HG02588 (cell line): ENCODE results near the gene ABHD3.
"Not testable (repeated sequence)": the region's sequence is repeated elsewhere in the genome, so short reads cannot be mapped to it uniquely, and the experiment has no call there.

Source experiments
- ATAC-seq: cut with Tn5 transposase; IDR thresholded peaks from one replicate; pipeline ENCODE4 v1.9.1; 2021; ENCODE audit warnings: mild to moderate bottlenecking, moderate library complexity; ENCODE audit not compliant: unreplicated experiment

The ABHD3 gene

GRCh38 chr18:21706386-21706865 is 1.9 kb upstream of the ABHD3 start:
- no peak for ATAC-seq

DNA sequence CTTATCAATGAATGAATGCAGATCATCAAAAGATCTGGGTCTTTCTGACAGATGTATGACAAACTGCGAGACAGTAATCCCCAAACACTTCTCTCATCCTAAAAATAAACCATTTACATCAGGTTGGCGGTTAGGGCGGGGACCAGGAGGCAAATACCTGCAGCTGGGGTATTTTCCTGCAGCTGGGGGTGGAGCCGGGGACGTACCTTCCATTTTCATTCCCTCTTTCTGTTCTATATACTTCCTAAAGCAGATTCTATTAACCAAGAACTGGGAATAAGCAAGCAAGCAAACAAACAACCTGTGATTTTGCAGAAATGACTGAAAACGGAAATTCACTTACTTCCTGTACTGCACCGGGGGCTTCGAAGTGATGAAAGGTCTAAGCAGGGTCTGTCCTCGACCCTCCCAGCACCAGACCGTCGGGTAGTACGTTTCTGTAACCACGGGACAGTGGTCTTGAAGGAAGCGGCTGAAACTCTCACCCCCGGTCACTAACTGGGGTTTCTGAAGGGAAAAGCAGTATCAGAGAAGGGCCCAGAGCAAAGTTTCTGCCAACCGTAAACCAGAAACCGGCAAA is 1.2 kb downstream of the ABHD3 start:
- ATAC-seq: no peak

DNA sequence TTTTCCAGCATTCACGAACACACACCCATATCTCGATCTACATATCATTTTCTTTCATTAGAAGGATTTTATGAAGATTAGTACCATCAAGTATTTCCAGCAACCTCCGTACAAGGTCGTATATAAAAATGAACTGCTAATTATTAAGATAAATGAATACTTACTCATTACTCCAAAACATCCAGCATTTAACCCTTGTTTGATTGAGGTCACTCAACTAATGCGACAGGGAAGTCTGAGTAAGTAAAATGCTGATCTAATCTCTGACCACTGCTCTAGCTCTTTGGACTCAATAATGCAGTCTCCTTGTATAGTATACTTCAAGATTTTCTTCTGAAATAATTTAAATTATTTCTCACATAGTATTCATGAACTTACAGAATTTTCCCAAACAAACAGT is 2.0 kb downstream of the ABHD3 start:
- no peak for ATAC-seq

GRCh38 chr18:21701621-21702020 is 3.0 kb downstream of the ABHD3 start:
- no peak for ATAC-seq

DNA sequence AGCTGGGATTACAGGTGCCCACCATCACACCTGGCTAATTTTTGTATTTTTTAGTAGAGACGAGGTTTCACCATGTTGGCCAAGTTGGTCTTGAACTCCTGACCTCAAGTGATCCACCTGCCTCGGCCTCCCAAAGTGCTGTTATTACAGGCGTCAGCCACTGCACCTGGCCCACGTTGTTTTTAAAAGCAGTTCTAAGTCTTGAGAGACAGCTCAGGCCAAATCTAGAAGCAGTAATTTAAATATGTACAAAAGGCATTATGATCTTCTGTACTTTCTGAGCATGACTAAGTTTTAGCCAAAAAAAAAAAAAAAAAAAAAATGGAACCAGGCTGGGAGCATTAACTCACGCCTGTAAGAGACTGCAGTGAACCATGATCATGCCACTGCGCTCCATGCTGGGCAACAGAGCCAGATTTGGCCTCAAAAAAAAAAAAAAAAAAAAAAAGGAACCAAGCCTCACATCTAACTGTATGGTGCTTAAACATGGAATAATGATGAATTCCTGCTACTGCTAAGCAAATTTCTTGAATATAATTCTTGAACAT is 4.0 kb downstream of the ABHD3 start:
- ATAC-seq: no peak

DNA sequence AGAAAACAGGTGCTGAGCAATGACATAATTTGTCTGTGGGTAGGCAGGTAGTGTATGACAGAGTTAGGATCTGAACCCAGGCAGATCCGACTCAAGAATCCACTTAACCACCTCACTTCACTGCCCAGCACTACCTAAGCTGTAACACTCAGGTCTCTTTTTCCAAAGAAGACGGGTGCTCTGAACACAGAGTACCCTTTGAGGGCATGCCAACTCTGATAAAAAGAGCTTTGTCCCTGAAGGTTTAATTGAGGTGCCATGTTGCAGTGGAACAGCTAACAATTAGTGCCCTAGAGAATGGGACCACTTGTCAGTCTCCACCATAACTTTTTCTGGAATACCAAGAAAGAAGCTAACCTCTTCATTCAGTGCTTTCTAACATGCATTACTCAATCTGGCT is 11.3 kb downstream of the ABHD3 start:
- no peak for ATAC-seq

DNA sequence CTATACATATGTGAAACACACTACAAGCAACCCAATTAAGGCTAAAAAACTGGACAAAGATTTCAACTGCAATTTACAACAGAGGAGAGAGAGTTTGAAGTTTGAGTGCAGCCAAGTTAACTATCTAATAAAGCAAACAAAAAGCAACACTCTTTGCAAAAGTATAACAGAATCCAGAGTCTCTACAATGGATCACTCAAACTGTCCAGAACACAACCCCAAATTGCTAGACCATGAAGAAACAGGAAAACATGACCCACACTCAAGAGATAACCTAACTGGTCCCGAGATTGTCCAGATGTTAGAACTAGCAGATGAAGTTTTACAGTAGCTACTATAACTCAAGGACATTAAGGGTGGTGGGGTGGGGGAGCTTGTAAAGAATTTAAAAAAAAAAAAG is 14.8 kb downstream of the ABHD3 start:
- ATAC-seq: no peak

GRCh38 chr18:21686282-21687105 is 18.1 kb downstream of the ABHD3 start:
- no peak for ATAC-seq

DNA sequence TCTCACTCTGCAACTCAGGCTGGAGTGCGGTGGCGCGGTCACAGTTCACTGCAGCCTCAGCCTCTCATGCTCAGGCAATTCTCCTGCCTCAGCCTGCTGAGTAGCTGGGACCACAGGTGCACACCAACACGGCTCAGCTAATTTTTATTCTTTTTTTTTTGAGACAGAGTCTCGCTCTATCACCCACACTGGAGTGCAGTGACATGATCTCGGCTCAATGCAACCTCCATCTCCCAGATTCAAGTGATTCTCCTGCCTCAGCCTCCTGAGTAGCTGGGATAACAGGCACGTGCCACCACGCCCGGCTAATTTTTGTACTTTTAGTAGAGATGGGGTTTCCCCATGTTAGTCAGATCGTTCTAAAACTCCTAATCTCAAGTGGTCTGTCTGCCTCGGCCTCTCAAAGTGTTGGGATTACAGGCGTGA is 19.0 kb downstream of the ABHD3 start:
- ATAC-seq: peak; percentile 80

DNA sequence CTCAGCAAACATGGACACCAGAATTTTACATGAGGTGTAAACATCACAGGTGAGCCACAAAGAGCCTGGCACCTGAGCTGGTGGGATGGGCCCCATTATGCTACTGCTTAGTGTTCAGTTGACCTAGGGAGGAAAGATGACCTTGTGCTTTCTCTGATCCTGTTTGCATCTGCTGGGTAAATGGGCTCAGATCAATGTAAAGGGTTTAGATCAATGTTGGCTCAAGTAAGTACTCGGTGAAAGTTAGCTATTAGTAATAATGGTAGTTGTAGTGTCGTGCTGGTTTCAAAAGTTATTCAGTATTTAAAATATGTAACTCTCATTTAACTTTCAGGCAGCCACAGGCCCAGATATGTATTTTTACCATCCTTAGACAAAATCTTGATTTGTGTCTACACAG is 19.8 kb downstream of the ABHD3 start:
- ATAC-seq: peak; percentile 50

GRCh38 chr18:21682371-21683051 is 22.1 kb downstream of the ABHD3 start:
- peak; percentile 45 for ATAC-seq

DNA sequence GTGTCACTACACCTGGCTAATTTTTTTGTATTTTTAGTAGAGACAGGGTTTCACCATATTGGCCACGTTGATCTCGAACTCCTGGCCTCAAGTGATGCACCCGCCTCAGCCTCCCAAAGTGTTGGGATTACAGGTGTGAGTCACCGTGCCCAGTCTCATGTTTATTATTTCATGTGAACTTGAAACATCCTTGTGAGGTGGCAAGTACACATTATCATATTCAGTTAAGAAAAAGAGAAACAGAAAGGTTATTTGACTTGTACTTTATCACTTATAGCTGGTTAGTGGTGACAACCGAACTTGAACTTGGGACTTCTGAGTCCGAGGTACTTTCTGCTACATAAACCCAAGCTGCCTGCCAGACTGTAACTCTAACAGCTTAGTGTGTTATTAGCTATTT is 24.4 kb downstream of the ABHD3 start:
- ATAC-seq: no peak

GRCh38 chr18:21678859-21679258 is 25.7 kb downstream of the ABHD3 start:
- ATAC-seq: no peak

DNA sequence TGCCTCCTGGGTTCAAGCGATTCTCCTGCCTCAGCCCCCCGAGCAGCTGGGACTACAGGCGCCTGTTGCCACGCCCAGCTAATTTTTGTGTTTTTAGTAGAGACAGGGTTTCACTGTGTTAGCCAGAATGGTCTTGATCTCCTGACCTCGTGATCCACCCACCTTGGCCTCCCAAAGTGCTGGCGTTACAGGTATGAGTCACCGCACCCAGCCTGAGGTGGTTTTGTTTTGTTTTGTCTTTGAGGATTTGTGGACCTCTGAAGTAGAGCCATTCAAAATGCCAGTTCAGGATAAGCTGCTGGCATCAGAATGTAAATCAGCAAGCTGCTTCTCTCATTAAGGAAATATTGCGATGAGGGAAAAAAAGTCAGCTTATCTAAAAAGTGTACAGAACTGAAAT is 29.2 kb downstream of the ABHD3 start:
- not testable (repeated sequence) for ATAC-seq

DNA sequence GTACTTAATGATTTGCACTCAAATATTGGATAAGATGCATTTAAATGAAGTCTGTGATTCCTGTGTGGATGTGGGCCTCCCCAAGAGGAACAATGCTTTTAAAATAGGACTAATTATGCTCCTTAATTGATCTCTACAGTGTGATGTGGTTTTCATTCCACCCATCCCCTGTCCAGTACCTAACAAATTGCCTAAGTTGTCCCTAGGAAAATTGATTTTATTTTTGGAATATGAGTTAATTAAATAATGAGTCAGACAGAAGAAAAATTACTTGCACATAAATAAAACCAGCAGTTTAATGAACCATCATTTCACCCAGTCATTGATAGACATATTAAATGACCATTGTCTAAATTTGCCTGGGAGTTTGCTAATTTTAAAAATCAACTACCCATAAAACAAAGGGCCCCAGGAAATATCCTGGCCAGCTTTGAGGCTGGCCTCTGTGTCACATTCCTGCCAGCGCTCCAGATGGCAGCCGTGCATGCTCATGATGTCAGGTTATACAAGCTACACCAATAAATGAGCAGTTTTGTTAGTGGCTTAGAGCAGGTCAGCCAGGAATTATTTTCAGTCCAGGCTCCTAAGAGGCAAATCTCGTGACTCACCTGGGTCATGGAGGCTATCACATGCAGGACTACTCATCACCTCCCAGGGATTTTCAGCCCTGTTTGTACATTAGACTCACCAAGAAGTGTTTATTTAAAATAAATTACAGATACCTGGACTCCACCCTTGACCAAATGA is 31.9 kb downstream of the ABHD3 start:
- ATAC-seq: no peak

GRCh38 chr18:21669736-21670285 is 34.8 kb downstream of the ABHD3 start:
- ATAC-seq: no peak

GRCh38 chr18:21664069-21664468 is 40.5 kb downstream of the ABHD3 start:
- ATAC-seq: no peak

DNA sequence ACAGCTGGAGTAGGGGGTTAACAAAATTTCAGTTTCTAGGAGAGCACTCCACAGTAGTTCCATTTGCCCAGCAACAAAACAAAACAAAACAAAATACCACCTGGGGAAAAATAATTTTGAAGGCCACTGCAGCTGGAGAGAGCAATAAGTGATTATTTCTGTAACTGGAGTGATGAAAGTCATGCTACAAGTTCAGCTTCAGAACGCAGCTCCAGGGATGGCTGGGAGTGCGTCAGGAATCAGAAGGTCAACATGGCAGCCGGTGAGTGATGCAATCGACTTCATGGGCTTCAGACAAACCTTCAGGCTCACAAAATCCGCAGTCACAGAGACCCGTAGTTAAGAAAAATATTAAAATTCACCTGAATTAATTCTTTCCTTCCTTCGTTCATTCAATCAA is 41.0 kb downstream of the ABHD3 start:
- ATAC-seq: no peak

GRCh38 chr18:21662581-21662980 is 42.0 kb downstream of the ABHD3 start:
- no peak for ATAC-seq

GRCh38 chr18:21660078-21660477 is 44.5 kb downstream of the ABHD3 start:
- ATAC-seq: no peak

- no peak for ATAC-seq
Measured at GRCh38 chr18:21656402-21656801, 48.2 kb downstream of the ABHD3 start.
